Liver (tissue), 9 donors: Measurements from ENCODE around the gene CXCR6. TPM values are rescaled to one million over a fixed set of nuclear protein-coding genes. Genes with fewer than 3 reads are reported as not detected.

Experiments
- DNase-seq: peaks from one replicate; pipeline ENCODE4 v3.0.0-alpha.2; 2017; ENCODE audit warnings: low spot score
- H3K27ac ChIP-seq, 2 donors: one replicate each; pipeline ENCODE4 v1.7.0; 2013; ENCODE audit warnings: inconsistent platforms in 2 of 2, low read length in 2 of 2, control low read depth in 1 of 2, low read depth in 1 of 2, mild to moderate bottlenecking in 1 of 2
- H3K27me3 ChIP-seq, 4 donors: one replicate each; pipeline versions ENCODE4 v1.6.1 to v1.7.0; 2013; ENCODE audit warnings: low read length in 3 of 4, inconsistent platforms in 1 of 4, mild to moderate bottlenecking in 1 of 4, moderate library complexity in 1 of 4; ENCODE audit not compliant: control insufficient read depth in 4 of 4, insufficient read depth in 4 of 4
- H3K36me3 ChIP-seq, 4 donors: one replicate each; pipeline versions ENCODE4 v1.6.1 to v1.7.0; 2013; ENCODE audit warnings: low read length in 3 of 4, mild to moderate bottlenecking in 3 of 4, low read depth in 1 of 4, moderate library complexity in 1 of 4; ENCODE audit not compliant: control insufficient read depth in 4 of 4, insufficient read depth in 3 of 4
- H3K4me1 ChIP-seq, 4 donors: one replicate each; pipeline versions ENCODE4 v1.6.1 to v1.7.0; 2013; ENCODE audit warnings: low read length in 3 of 4, mild to moderate bottlenecking in 3 of 4, moderate library complexity in 1 of 4; ENCODE audit not compliant: control insufficient read depth in 4 of 4, insufficient read depth in 4 of 4
- H3K4me3 ChIP-seq, 3 donors: one replicate each; pipeline versions ENCODE4 v1.6.1 to v1.7.0; 2013; ENCODE audit warnings: low read length in 3 of 3, control low read depth in 1 of 3, low read depth in 1 of 3, mild to moderate bottlenecking in 1 of 3
- H3K9ac ChIP-seq, 2 donors: one replicate each; pipeline ENCODE4 v1.7.0; 2013; ENCODE audit warnings: low read length in 2 of 2, mild to moderate bottlenecking in 2 of 2, moderate library complexity in 2 of 2, control low read depth in 1 of 2, low read depth in 1 of 2
- H3K9me3 ChIP-seq, 4 donors: one replicate each; pipeline versions ENCODE4 v1.6.1 to v1.7.0; 2013; ENCODE audit warnings: low read length in 3 of 4; ENCODE audit not compliant: control insufficient read depth in 4 of 4
- ATF3 ChIP-seq: IDR thresholded peaks from 2 replicates; pipeline ENCODE4 v1.6.1; 2016; ENCODE audit warnings: antibody characterized with exemption
- CTCF ChIP-seq: fragments of 150-350 bp; IDR thresholded peaks from 2 replicates; pipeline ENCODE4 v1.5.1; 2017; ENCODE audit warnings: improper control_type of control experiment, low read depth, low read length; ENCODE audit not compliant: missing input control
- EGR1 ChIP-seq, 2 donors: IDR thresholded peaks; 2 replicates each; pipeline ENCODE4 v1.6.1; 2016 to 2018; ENCODE audit warnings: antibody characterized with exemption in 2 of 2, low read depth in 2 of 2
- FOXA1 ChIP-seq: IDR thresholded peaks from 2 replicates; pipeline ENCODE4 v1.6.1; 2016; ENCODE audit warnings: antibody characterized with exemption
- FOXA2 ChIP-seq: IDR thresholded peaks from 2 replicates; pipeline ENCODE4 v1.6.1; 2016; ENCODE audit warnings: antibody characterized with exemption
- GABPA ChIP-seq, 2 donors: IDR thresholded peaks in 1 of 2; conservative IDR thresholded peaks in 1 of 2; 2 replicates each; pipeline ENCODE4 v1.6.1; 2016; ENCODE audit warnings: antibody characterized with exemption in 2 of 2, mild to moderate bottlenecking in 1 of 2, moderate library complexity in 1 of 2
- JUND ChIP-seq, 2 donors: IDR thresholded peaks; 2 replicates each; pipeline ENCODE4 v1.6.1; 2016; ENCODE audit warnings: antibody characterized with exemption in 2 of 2
- MAX ChIP-seq: IDR thresholded peaks from 2 replicates; pipeline ENCODE4 v1.6.1; 2016; ENCODE audit warnings: antibody characterized with exemption
- NR2F2 ChIP-seq: IDR thresholded peaks from 2 replicates; pipeline ENCODE4 v1.6.1; 2016; ENCODE audit warnings: antibody characterized with exemption
- RAD21 ChIP-seq, 2 donors: IDR thresholded peaks; 2 replicates each; pipeline ENCODE4 v1.6.1; 2016; ENCODE audit warnings: antibody characterized with exemption in 2 of 2, mild to moderate bottlenecking in 2 of 2
- REST ChIP-seq: IDR thresholded peaks from 2 replicates; pipeline ENCODE4 v1.6.1; 2016; ENCODE audit warnings: antibody characterized with exemption, mild to moderate bottlenecking
- RXRA ChIP-seq, 2 donors: IDR thresholded peaks; 2 replicates each; pipeline ENCODE4 v1.6.1; 2017 to 2018; ENCODE audit warnings: antibody characterized with exemption in 2 of 2, mild to moderate bottlenecking in 1 of 2
- SP1 ChIP-seq: IDR thresholded peaks from 2 replicates; pipeline ENCODE4 v1.6.1; 2018; ENCODE audit warnings: antibody characterized with exemption, mild to moderate bottlenecking
- TAF1 ChIP-seq: conservative IDR thresholded peaks from 2 replicates; pipeline ENCODE4 v1.6.1; 2016; ENCODE audit warnings: antibody characterized with exemption, mild to moderate bottlenecking
- YY1 ChIP-seq: IDR thresholded peaks from 2 replicates; pipeline ENCODE4 v1.6.1; 2016; ENCODE audit warnings: antibody characterized with exemption, mild to moderate bottlenecking
- ZBTB33 ChIP-seq: IDR thresholded peaks from 2 replicates; pipeline ENCODE4 v1.6.1; 2016; ENCODE audit warnings: antibody characterized with exemption
- WGBS: extraction: QIAGEN DNeasy Blood & Tissue Kit; methylation state at CpG from one replicate; pipeline ENCODE4 v1.1.7; 2013; 5-methylcytosine and 5-hydroxymethylcytosine counted together
- polyA plus RNA-seq, 2 donors: library from polyadenylated mRNA; stranded (reverse) in 1 of 2; unstranded in 1 of 2; fragments of 200-250 nt in 1 of 2; fragments of >200 nt in 1 of 2; fragmentation: Nextera tagmentation in 1 of 2; extraction: Ambion mirVana in 1 of 2; gene quantifications; one replicate each; pipeline versions ENCODE4 v1.2.1 to v1.2.3, GENCODE V29; 2013 to 2015
- total RNA-seq, 2 donors: library from RNA; depleted of rRNA; stranded (reverse); fragments of >200 nt; gene quantifications; one replicate each; pipeline ENCODE4 v1.2.3, GENCODE V29; 2014
- donor health status: healthy.
- donor health status: healthy.
- donor health status: healthy.
- donor health status: healthy.
- donor health status: healthy.

The CXCR6 gene
- total and polyA plus RNA-seq, 4 donors, result 0.60 to 2.9 (median 0.96) TPM

- 95% methylated on average over 2 of the region's 2 CpGs for WGBS
- no peak overlapping the region for H3K27ac ChIP-seq
- no peak overlapping the region for H3K9ac ChIP-seq
- H3K9me3 ChIP-seq, result no peaks in the 10 kb centered on the region
- DNase-seq, result no peak
- no peaks in the 10 kb centered on the region for H3K27me3 ChIP-seq
- H3K4me1 ChIP-seq, result no peaks in the 10 kb centered on the region
- TF ChIP-seq TAF1 (no peak), FOXA2 (no peak), RXRA (IDR thresholded peaks at IDR 0.05) (no peak), REST (no peak), FOXA1 (no peak), EGR1 (IDR thresholded peaks at IDR 0.05; ENCODE audit: low read depth in 2 of 2) (no peak), SP1 (no peak), YY1 (no peak), GABPA (IDR thresholded peaks at IDR 0.05 in 1 of 2, conservative IDR thresholded peaks at IDR 0.05 in 1 of 2) (no peak)
- peaks cover 17 to 67% (median 40%) of the 10 kb centered on the region in 4 donors for H3K36me3 ChIP-seq
- no peak overlapping the region for H3K4me3 ChIP-seq
Observed at GRCh38 chr3:45927881-45928280, 15.4 kb upstream of the CXCR6 start.

- no peak overlapping the region for H3K27ac ChIP-seq
- H3K4me1 ChIP-seq, result no peaks in the 10 kb centered on the region
- no peak overlapping the region for H3K4me3 ChIP-seq
- 72% methylated on average over 9 of the region's 9 CpGs for WGBS
- H3K9ac ChIP-seq, result no peak overlapping the region
- DNase-seq, result peak; percentile 68
- no peaks in the 10 kb centered on the region for H3K27me3 ChIP-seq
- TF ChIP-seq FOXA2 (no peak), TAF1 (no peak), JUND (IDR thresholded peaks at IDR 0.05) (no peak), SP1 (no peak), NR2F2 (no peak), ATF3 (no peak), REST (no peak), CTCF (peak; percentile 69), RXRA (IDR thresholded peaks at IDR 0.05) (no peak), GABPA (IDR thresholded peaks at IDR 0.05 in 1 of 2, conservative IDR thresholded peaks at IDR 0.05 in 1 of 2) (no peak), ZBTB33 (no peak), RAD21 (IDR thresholded peaks at IDR 0.05) (peak; percentile 82 to 86), MAX (no peak)
- H3K9me3 ChIP-seq, result no peaks in the 10 kb centered on the region
- peaks cover 17 to 60% (median 37%) of the 10 kb centered on the region in 4 donors for H3K36me3 ChIP-seq
Observed at GRCh38 chr3:45929042-45929679, 14.1 kb upstream of the CXCR6 start.
